Stimulated activated naive CD8-positive, alpha-beta T cell treated with anti-CD3 and anti-CD28 coated beads, Interleukin-15, amount 100 ng/mL, for 72 hours (primary cell): Measurements from ENCODE around the gene APH1B.
"Not testable (repeated sequence)": the region's sequence is repeated elsewhere in the genome, so short reads cannot be mapped to it uniquely, and the experiment has no call there.

ENCODE experiments used
- ATAC-seq: fragments of 150-1000 bp; cut with Tn5 transposase; 2 replicates; pipeline ENCODE4 v1.10.0; 2021; ENCODE audit warnings: mild to moderate bottlenecking, moderate library complexity
- DNase-seq, 2 donors: peaks; one replicate each; pipeline ENCODE4 v3.0.0; 2021 to 2022
- H3K27ac Mint-ChIP-seq, 2 donors: one replicate each; pipeline ENCODE4 v1.8.0; 2022; ENCODE audit warnings: mild to moderate bottlenecking in 2 of 2, mixed read lengths in 2 of 2, moderate library complexity in 2 of 2
- H3K27me3 Mint-ChIP-seq: one replicate; pipeline ENCODE4 v1.8.0; 2022; ENCODE audit warnings: mixed read lengths
- H3K4me1 Mint-ChIP-seq: one replicate; pipeline ENCODE4 v1.8.0; 2022; ENCODE audit warnings: mild to moderate bottlenecking, mixed read lengths
- H3K4me3 Mint-ChIP-seq, 2 donors: one replicate each; pipeline ENCODE4 v1.8.0; 2022; ENCODE audit warnings: mild to moderate bottlenecking in 2 of 2, mixed read lengths in 2 of 2, moderate library complexity in 1 of 2
- H3K9me3 Mint-ChIP-seq, 2 donors: one replicate each; pipeline ENCODE4 v1.8.0; 2022; ENCODE audit warnings: mixed read lengths in 2 of 2

Gene APH1B

DNA sequence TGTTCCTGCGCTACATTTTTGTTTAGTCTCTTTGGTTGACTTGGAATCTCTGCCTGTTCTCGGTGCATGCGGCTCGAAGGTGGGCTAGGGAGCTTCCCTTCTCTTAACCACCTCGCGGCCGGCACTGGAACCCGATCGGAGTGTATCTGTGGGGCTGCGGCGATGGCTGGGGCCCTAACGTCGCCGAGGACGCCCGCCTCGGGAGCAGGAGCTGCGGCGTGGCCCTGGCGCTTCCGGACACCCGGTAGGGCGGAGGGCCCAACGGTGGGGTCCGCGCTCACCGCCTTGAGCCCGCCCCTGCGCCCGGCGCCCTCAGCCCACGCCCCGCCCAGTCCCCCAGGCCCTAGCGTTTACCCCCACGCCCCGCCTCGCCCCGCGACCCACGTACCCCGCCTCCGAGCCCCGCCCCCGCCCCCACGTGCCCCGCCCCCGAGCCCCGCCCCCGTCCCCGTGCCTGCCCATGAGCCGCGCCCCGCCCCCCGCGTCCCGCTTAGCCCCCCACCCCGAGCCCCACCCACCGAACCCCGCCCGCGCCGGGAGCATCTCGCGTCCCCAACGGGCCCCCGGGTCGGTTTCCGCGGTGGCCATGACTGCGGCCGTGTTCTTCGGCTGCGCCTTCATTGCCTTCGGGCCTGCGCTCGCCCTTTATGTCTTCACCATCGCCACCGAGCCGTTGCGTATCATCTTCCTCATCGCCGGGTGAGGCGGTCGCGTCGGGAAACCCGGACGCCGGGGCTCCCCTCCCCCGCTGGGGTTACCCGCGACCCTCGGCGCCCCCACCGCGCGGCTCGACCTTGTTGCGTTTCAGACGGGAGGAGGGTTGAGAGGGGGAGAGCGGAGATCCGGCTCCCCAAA, at the start of gene APH1B:
Gene APH1B (plus strand): TSS at position 568 of the 855 bp plus-strand sequence. CDS start 19 bp downstream, at position 587.
- Mint-ChIP-seq H3K9me3 (no peaks in the 10 kb centered on the region), H3K4me3 (peak within 1 kb of the TSS; percentile 91 to 92), H3K27ac (peak within 1 kb of the TSS; percentile 93), H3K27me3 (no peaks in the 10 kb centered on the region), H3K4me1 (peaks cover 37% of the 10 kb centered on the region)
- ATAC-seq (peak; percentile 86), DNase-seq (peak; percentile 78 to 79)

DNA sequence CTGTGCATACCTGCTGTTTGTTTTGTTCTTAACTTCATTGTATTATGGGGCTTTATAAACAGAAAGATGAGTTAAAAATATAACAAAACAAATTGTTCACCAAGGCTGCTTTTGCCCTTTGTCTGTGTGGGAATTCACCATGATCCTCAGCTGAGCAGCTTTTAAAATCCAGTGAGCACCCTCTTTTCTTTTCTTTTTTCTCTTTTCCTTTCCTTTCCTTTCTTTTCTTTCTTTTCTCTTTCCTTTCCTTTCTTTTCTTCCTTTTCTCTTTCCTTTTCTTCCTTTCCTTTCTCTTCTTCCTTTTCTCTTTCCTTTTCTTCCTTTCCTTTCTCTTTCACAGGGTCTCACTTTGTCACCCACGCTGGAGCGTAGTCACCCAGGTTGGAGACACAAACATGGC, 49.7 kb upstream of the APH1B start:
- H3K4me1 Mint-ChIP-seq, result peaks cover 73% of the 10 kb centered on the region

DNA sequence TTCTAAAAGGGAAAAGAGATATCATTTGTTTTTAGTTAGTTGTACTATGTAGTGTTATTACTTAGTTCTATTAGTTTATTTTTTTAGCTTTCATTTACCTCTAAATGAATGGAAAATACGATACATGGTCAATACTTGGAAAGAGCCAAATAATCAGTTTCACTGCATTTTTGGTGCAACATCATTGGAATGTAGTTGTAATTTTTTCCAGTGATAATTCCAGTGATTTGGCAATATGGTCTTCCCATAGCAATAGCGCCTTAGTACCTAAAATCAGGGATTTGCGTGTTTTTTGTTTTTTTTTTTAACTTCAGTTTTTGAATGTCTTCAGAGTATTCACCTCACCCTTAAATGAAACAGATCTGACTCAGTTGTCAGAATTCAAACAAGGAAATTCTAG, 46.2 kb upstream of the APH1B start:
- ATAC-seq (no peak), DNase-seq (no peak)
- H3K4me3 Mint-ChIP-seq, result peak overlapping the region; percentile 34 to 75
- no peaks in the 10 kb centered on the region for H3K27me3 Mint-ChIP-seq
- no peaks in the 10 kb centered on the region for H3K9me3 Mint-ChIP-seq
- H3K27ac Mint-ChIP-seq, result peak overlapping the region; percentile 11 to 59
- peaks cover 94% of the 10 kb centered on the region for H3K4me1 Mint-ChIP-seq

More for the DNA sequence above, 49.7 kb upstream of the APH1B start:
- ATAC-seq (no peak), DNase-seq (no peak)
- Mint-ChIP-seq H3K27me3 (no peaks in the 10 kb centered on the region), H3K27ac (peak overlapping the region; percentile 57 to 75), H3K9me3 (no peaks in the 10 kb centered on the region), H3K4me3 (peak overlapping the region in 1 of 2 donors; percentile 3)

DNA sequence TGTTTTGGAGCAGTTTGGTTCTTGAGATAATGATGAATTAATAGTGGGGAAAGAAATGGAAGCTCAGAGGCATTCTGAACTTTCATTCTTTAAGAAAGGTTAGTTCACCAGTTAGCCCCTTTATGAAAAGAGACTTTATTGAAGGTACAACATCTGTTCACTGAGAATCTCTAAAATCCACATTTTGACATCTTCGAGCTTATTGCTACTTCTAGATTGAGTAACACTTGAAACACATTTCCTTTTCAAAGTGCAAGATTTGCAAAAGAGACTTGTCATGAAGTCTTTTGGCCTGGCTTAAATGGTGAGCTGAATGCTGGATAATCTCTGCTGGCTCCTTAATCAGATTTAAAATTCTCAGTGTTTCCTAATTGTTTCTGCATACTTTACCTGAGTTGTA, 45.7 kb upstream of the APH1B start:
- DNase-seq (no peak), ATAC-seq (peak; percentile 53)
- Mint-ChIP-seq H3K27me3 (no peaks in the 10 kb centered on the region), H3K27ac (peak overlapping the region; percentile 11 to 59), H3K9me3 (no peaks in the 10 kb centered on the region), H3K4me3 (peak overlapping the region; percentile 34 to 75), H3K4me1 (peaks cover 94% of the 10 kb centered on the region)

DNA sequence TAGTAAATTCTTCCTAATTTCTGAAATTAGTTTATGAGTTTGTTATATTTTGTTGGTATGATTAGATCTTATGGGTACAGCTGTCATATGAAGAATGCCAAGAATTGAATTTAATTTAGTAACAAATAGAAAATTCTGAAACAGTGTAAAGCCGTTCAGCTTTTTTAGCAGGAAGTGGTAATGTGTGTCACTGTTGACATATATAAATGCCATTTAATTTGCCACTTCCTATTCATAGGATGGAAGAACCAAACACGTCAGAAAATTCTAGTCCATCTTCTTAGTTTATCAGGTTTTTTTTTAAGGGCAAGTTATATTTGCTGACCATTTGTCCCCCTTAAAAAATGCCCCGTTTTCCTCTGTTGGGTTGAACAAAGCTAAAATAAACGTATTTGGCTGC, 45.0 kb upstream of the APH1B start:
- Mint-ChIP-seq H3K27me3 (no peaks in the 10 kb centered on the region), H3K27ac (peak overlapping the region; percentile 34 to 82), H3K4me1 (peaks cover 94% of the 10 kb centered on the region), H3K4me3 (peak overlapping the region; percentile 55 to 75), H3K9me3 (no peaks in the 10 kb centered on the region)
- no peak for DNase-seq
- peak; percentile 72 for ATAC-seq

DNA sequence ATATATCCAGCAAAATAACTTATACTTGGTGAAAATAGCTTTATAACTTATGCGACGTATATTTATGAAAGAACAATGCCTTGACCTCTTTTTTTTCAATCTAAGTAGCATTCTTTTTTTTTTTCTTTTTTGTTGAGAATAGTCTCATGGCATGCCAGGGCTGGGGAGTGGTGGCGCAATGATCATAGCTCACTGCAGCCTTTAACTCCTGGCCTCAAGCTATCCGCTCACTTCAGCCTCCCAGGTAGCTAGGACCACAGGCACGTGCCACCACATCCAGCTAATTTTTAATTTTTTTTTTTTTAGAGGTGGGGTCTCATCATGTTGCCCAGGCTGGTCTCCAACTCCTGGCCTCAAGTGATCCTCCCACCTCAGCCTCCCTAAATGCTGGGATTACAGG, 44.5 kb upstream of the APH1B start:
- Mint-ChIP-seq H3K4me3 (peak overlapping the region; percentile 37 to 42), H3K4me1 (peaks cover 94% of the 10 kb centered on the region), H3K9me3 (no peaks in the 10 kb centered on the region), H3K27me3 (no peaks in the 10 kb centered on the region), H3K27ac (peak overlapping the region in 1 of 2 donors; percentile 54)
- DNase-seq (no peak), ATAC-seq (no peak)

DNA sequence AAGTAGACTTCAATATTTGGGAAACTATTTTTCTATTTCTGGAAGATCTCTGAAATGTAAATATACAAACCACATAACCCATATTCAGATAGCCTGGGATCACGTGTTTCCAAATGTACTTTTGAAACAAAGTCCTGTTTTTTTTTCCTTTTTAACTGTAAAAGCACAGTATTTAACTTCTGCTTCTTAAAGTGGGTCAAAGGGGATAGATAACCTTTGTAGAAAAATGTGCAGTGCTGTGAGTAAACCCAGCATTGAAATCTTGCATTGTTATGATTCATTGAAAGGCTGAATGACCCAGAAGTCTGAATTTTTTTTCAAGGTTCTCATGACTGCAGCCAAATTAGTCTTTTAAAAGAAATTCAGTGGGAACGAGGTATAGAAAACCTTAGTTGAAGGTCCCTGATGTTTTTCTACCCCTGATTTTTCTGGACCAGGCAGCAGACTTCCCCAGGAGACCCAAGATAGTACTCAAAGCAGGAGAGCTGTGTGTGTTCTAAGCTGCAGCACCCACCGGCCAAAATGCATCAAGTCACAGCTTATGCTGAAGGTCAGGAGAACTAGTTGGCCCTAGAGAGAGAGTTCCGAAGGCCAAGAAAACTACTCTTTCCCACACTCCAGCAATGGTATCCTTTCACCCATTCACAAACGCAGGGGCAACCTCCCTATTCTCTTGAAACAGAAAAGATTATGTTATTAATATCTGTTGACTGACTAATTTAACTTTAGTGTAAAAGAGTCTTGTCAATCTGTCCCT, 43.6 kb upstream of the APH1B start:
- H3K9me3 Mint-ChIP-seq, result no peaks in the 10 kb centered on the region
- H3K4me3 Mint-ChIP-seq, result peak overlapping the region in 1 of 2 donors; percentile 15
- ATAC-seq (no peak), DNase-seq (no peak)
- H3K27ac Mint-ChIP-seq, result no peak overlapping the region
- no peaks in the 10 kb centered on the region for H3K27me3 Mint-ChIP-seq
- H3K4me1 Mint-ChIP-seq, result peaks cover 94% of the 10 kb centered on the region

DNA sequence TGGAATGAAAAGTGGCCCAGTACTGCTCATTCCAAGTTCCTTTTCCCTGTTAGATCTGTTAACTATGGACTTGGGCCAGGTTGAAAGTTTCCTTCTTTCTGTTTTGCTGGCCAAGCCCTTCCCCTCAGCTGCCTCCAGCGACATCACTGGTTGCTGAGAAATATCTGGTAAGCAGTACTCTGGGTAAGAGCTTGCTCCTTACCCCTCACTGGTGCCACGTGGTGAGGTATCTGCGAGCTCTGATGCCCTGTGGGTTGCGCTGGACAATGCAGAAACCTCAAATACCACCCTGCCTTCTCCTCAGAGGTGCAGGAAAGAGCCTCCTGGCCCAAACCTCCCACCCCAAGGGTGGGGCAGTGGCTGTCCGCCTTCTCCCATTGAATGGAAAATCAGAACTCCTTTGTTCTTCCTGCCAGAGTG, 42.9 kb upstream of the APH1B start:
- Mint-ChIP-seq H3K4me3 (peak overlapping the region in 1 of 2 donors; percentile 24), H3K9me3 (no peaks in the 10 kb centered on the region), H3K27ac (peak overlapping the region; percentile 20 to 80), H3K4me1 (peaks cover 90% of the 10 kb centered on the region), H3K27me3 (no peaks in the 10 kb centered on the region)
- DNase-seq, result no peak
- ATAC-seq, result no peak

DNA sequence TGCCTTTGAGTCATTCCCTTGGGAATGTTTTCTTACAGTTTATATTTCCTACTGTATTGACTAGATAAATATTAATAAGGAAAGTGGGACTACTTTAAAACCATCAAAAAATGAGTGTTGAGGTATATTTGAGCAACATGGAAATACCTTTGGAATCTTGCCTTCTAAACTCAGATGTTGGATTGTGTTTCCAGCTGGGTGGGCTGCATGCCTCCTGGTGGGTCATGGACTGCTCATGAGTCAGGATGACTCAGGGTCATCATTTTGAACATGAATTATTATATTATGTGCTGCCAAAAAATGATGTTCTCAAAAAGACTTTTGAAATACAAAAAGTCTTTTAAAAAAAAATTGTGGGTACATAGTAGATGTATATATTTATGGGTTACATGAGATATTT, 41.1 kb upstream of the APH1B start:
- Mint-ChIP-seq H3K9me3 (no peaks in the 10 kb centered on the region), H3K27ac (no peak overlapping the region), H3K4me3 (no peak overlapping the region), H3K4me1 (peaks cover 90% of the 10 kb centered on the region), H3K27me3 (no peaks in the 10 kb centered on the region)
- no peak for ATAC-seq
- no peak for DNase-seq

DNA sequence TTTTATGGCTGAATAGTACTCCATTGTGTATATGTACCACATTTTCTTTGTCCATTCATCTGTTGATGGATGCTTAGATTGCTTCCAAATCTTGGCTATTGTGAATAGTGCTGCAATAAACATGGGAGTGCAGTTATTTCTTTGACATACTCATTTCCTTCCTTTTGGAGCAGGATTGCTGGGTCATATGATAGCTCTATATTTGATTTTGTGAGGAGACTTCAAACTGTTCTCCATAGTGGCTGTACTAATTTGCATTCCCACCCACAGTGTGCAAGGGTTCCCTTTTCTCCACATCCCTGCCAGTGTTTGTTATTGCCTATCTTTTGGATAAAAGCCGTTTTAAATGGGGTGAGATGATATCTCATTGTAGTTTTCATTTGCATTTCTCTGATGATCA, 40.3 kb upstream of the APH1B start:
- not testable (repeated sequence) for H3K4me3 Mint-ChIP-seq, ATAC-seq, DNase-seq, H3K27me3 Mint-ChIP-seq, H3K9me3 Mint-ChIP-seq
- Mint-ChIP-seq H3K4me1 (peaks cover 90% of the 10 kb centered on the region), H3K27ac (peak overlapping the region in 1 of 2 donors; percentile 79)

DNA sequence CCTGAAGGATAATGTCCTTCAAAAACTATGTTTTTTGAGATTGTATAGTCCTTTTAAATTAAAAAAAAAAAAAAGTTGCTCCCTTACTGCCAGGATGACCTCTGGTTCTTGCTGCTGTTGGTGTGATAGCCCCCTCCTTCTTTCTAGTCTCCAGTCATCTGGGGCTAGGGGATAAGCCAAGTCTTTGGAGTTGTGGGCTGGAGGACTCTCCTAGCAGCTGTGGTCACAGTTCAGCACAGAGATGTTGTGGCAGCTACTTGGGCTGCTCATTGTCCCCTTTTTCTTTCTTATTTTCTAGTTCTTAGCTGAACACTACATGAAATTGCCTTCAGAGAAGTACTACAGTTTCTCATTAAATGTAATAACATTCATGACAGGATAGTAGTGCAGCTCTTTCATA, 39.2 kb upstream of the APH1B start:
- DNase-seq, result no peak
- ATAC-seq, result peak; percentile 44
- no peaks in the 10 kb centered on the region for H3K27me3 Mint-ChIP-seq
- peak overlapping the region in 1 of 2 donors; percentile 30 for H3K4me3 Mint-ChIP-seq
- no peaks in the 10 kb centered on the region for H3K9me3 Mint-ChIP-seq
- peak overlapping the region in 1 of 2 donors; percentile 65 for H3K27ac Mint-ChIP-seq
- H3K4me1 Mint-ChIP-seq, result peaks cover 91% of the 10 kb centered on the region

DNA sequence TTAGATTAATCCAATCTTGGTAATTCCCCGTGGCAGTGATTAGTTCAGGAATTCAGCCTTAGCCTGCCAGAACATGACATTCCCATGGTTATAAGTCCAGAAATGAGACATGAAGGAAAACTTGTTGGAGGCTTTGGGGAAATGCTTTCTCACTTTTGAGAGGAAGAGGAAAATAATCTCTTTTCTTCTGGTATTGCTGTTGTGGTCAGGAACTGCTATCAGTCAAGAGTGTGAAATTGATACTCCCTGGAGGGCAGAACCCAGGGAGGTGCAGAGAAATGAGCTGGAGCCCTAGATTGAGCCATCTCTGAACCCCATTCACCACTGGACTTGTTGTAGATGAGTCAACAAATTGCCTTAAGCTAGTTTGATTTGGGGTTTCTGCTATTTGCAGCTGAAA, 38.6 kb upstream of the APH1B start:
- Mint-ChIP-seq H3K27ac (peak overlapping the region in 1 of 2 donors; percentile 59), H3K4me3 (peak overlapping the region; percentile 32 to 37), H3K27me3 (no peaks in the 10 kb centered on the region), H3K9me3 (no peaks in the 10 kb centered on the region), H3K4me1 (peaks cover 91% of the 10 kb centered on the region)
- DNase-seq (peak; percentile 40 to 71), ATAC-seq (peak; percentile 100)

DNA sequence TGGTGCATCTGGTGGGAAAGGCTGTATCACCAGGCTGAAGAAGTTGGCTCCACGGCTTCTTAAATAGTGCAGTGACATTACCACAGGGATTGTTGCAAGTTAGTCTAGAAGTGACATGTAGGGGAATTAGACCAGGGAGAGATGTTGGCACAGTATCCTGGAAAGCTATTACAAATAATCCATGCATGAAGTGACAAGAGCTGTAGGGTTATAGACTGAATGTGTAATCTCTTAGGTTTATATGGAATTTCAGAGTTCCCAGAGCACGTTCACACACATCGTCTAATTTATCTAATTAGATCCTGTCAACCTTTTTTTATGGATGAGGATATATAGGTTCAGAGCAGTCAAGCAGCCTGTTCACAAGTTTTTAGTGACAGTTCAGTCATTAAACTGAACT, 37.3 kb upstream of the APH1B start:
- DNase-seq, result no peak
- no peaks in the 10 kb centered on the region for H3K27me3 Mint-ChIP-seq
- ATAC-seq, result no peak
- peak overlapping the region in 1 of 2 donors; percentile 48 for H3K27ac Mint-ChIP-seq
- peak overlapping the region in 1 of 2 donors; percentile 7 for H3K4me3 Mint-ChIP-seq
- H3K4me1 Mint-ChIP-seq, result peaks cover 91% of the 10 kb centered on the region
- H3K9me3 Mint-ChIP-seq, result no peaks in the 10 kb centered on the region

DNA sequence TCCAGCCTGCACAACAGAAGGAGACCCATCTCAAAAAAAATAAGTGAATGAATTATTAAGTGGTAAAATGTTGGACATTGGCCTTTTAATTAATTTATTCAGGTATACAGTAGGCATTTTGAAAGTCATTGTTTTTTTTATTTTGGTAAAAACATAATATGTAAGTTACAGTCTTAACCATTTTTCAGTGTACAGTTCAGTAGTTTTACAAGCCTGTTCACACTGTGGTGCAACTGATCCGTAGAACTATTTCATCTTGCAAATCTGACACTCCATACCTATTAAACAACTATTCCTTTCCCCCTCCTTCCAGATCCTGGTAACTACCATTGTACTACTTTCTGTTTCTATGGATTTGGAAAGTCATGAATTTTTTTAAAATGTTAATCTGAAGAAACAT, 36.1 kb upstream of the APH1B start:
- Mint-ChIP-seq H3K27ac (no peak overlapping the region), H3K27me3 (no peaks in the 10 kb centered on the region), H3K4me1 (peaks cover 83% of the 10 kb centered on the region), H3K4me3 (no peak overlapping the region), H3K9me3 (no peaks in the 10 kb centered on the region)
- no peak for ATAC-seq
- no peak for DNase-seq

DNA sequence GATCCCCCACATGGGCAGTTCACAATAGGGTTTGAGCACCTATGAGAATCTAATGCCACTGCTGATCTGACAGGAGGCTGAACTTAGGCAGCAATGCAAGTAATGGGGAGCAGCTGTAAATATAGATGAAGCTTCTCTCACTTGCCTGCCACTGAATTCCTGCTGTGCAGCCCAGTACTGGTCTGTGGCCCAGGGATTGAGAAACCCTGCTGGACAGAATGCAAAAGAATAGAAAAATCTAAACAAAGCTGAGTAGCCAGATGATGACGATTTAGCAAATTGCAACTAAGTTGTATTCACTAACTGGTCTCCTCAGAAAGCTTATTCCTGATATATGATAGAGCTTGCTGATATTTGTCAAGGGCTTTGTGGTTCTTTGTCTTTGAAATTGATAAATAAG, 34.3 kb upstream of the APH1B start:
- Mint-ChIP-seq H3K4me3 (no peak overlapping the region), H3K4me1 (peaks cover 69% of the 10 kb centered on the region), H3K27me3 (no peaks in the 10 kb centered on the region), H3K9me3 (no peaks in the 10 kb centered on the region), H3K27ac (peak overlapping the region; percentile 42 to 66)
- no peak for DNase-seq
- no peak for ATAC-seq

DNA sequence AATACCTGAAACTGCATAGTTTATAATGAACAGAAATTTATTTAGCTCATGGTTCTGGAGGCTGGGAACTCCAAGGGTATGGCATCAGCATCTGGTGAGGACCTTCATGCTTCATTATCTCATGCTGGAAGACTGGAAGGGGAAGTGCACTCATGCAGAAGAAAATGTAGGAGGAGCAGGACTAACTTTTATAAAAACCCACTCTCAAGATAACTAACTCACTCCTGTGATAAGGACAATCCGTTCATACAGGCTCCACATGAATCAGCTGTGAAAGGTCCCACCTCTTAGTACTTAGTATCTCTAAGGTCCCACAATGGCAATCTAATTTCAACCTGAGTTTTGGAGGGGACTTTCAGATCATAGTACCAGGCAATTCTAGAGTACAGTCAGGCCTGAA, 33.6 kb upstream of the APH1B start:
- H3K4me1 Mint-ChIP-seq, result peaks cover 64% of the 10 kb centered on the region
- no peak overlapping the region for H3K4me3 Mint-ChIP-seq
- no peak overlapping the region for H3K27ac Mint-ChIP-seq
- H3K27me3 Mint-ChIP-seq, result no peaks in the 10 kb centered on the region
- no peaks in the 10 kb centered on the region for H3K9me3 Mint-ChIP-seq
- ATAC-seq (peak; percentile 43), DNase-seq (no peak)
